Fibroblast of skin of left quadriceps (primary cell): ENCODE data around the gene NRL.

ENCODE experiments used
- DNase-seq, 2 experiments: peaks; one replicate each; pipeline ENCODE4 v3.0.0-alpha.2; 2013; ENCODE audit warnings: low read depth in 2 of 2

NRL gene

GRCh38 chr14:24098927-24099813 is 15.6 kb downstream of the NRL start:
- DNase-seq, result no peak

DNA sequence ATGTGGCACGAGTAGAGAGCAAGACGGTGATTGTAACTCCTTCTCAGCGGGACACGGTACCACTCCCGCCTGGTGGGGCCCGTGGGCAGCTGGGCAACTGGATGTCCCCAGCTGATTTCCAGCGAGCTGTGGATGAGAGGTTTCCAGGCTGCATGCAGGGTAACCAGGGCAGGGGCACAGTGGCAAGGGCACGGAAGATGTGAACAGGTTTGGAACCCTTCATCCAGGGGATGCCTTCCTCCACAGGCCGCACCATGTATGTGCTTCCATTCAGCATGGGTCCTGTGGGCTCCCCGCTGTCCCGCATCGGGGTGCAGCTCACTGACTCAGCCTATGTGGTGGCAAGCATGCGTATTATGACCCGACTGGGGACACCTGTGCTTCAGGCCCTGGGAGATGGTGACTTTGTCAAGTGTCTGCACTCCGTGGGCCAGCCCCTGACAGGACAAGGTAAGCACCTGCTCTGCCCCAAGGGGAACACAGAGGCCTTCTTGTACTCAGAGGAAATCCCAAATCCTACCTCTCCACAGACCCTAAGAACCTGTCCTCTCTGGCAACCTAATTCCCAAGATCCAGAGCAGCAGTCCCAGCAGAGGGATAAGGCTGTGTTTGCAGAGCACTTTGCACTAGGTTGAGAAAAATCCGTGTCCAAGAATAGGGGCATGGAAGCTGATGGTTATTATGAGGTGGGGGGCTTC is 16.4 kb downstream of the NRL start:
- DNase-seq, result no peak

GRCh38 chr14:24096545-24097181 is 18.1 kb downstream of the NRL start:
- no peak for DNase-seq

DNA sequence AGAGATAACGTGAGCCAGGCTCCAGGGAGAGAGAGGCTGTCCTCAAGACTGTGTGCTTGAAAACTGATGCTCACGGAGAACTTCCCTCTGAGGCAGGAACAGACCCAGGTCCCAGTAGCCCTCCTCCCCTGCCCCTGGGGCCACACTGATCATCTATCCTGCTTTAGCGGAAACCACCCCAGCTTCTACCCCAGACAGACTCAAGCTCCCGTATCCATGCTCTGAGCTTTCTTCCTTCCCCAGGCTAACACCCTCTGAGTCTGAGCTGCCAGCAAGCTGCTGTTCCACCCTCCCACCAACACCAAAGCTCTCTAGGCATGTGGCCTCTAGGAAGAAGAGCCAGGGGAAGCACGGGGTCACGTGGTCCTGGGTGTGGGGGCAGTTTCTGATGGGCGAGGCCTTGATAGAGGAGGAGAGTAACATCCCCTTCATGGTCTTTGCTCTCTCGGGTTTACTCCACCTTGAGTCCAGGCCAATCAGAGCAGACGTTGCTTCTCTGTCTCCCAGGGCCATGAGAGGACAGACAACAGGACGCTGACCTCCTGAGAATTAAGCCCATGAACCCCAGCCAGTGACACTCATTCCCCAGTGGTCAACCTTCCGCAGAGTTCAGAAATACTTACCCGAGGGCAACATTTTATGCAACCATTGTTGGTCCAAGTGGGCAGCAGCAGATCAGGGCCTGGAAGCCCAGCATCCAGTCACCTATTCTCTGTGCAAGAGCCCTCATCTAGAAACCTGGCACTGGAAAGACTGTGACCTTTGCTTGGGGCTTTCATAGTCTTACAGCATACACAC is 19.3 kb downstream of the NRL start:
- DNase-seq, result no peak

DNA sequence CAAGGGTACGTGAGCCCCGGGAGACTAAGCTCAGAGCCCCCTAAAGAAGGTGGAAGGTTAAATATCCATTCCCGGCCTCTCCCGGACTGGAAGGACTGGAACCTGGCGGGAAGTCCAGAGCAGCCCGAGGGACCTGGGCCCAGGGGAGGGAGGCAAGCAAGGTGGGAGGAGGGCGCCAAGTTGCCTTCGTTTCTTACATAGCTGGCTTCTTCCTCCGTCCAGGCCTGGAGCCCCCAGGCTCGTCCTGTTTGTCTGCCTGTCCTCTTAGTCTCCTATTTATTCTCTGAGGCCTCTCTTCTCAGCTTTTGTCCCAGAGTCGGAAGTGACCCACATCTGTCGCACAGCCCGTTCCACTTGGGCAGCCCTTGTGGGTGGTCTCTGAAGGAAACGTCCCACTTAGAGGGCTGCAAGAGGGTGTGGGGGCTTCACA is 19.9 kb downstream of the NRL start:
- DNase-seq, result no peak

- peak; percentile 94 to 95 for DNase-seq
These were observed 20.6 kb downstream of the NRL start, which contains the start of gene PCK2 for GRCh38 chr14:24093901-24094840. Gene PCK2, plus strand, starts transcription at chr14:24094311. Its CDS starts 95 bp downstream, at chr14:24094406.

DNA sequence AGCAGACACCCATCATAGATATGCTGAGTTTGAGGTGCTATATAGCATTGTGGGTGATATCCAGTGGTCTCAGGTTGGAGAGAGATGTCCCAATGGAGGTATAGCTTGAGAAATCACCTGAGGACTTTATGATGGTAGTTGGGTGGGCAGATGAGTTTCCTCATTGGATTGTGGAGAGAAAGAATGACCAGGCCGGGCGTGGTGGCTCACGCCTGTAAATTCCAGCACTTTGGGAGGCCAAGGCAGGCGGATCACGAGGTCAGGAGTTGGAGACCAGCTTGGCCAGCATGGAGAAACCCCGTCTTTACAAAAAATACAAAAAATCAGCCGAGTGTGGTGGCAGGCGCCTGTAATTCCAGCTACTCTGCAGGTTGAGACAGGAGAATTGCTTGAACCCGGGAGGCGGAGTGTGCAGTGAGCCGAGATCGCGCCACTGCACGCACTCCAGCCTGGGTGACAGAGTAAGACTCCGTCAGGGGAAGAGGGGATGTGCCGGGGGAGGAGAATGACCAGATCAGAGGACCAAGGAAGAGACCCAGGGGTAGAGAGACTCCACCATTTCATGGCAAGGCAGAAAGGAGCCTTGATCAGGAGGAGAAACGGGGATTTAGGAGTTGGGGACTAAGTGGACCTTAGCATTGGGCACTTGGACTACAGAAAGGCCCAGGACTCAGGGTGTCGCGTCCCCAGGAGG is 21.4 kb downstream of the NRL start:
- no peak for DNase-seq

GRCh38 chr14:24092505-24093206 is 22.1 kb downstream of the NRL start:
- no peak for DNase-seq

- DNase-seq, result no peak
These were observed 22.6 kb downstream of the NRL start for GRCh38 chr14:24092110-24092504.

DNA sequence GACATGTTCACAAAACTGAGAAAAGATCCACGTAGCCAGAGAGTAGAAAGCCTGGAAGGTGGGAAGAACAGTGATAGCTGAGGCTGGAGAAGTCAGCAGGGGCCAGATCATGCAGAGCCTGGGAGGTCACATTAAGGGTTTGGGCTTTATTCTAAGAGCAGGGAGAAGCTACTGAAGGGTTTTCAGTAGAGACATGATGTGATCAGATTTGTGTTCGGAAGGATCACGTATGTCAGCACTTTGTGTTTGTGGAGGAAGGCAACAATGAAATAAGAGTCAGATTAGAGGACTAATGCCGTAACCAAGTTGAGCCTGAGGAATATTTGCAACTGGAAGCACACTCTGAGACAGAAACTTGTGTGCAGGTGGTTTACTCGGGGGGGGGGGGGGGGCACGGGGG is 24.9 kb downstream of the NRL start:
- DNase-seq, result no peak

- no peak for DNase-seq
These were observed 26.7 kb downstream of the NRL start for GRCh38 chr14:24088095-24088494.

DNA sequence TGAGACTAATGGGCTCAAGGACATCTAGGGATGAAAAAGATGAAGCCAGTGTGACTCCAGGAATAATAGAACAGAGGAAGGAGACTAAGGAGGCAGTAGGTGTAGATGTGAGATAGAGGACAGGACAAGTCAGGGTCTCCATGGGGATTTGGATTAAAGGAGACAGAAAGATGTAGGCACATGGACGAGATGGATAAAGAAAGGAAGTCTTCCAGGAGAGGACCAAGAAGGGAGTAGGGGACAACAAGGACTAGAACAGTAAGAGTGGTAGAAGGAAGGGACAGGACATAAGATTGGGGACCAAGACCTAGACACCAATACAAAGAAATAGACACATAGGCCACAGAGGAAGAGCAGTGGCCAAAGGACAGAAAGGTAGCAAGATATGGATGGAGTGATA is 27.7 kb downstream of the NRL start:
- DNase-seq, result no peak

DNA sequence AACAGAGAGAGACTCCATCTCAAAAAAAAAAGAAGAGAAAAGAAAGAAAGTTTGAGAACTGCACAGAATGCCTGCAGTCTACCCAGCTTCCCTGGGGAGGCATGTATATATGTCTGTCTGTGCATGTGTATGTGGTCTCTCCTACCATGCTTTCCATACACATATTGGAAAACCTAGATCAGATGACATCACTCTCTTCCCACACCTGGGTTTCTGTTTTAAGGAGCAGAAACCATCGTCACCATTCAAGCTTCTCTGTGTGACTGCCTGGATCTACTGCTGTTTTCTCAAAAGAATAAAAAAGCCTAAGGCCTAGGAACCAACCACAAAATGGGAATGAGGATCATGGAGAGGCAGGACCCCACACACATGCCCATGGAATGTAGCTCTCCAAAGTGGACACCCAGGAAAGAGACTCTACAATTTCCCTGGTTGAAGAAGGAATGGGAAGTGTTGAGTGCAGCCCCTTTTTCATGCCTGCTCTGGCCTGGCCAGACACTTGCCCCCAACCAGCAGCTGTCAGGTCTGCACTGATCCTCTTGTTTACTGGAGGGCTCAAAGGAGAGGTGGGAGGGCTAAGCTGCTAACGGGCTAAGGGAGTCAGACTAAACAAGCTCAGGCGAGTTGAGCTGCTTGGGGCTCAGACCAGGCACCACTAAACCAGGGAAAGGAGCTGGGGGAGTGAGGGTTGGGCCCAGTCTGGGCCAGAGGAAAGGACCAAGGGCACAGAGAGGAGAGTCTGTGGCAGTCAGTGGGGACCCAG is 28.4 kb downstream of the NRL start:
- no peak for DNase-seq

- no peak for DNase-seq
These were observed 29.5 kb downstream of the NRL start for GRCh38 chr14:24085215-24085614.

GRCh38 chr14:24084440-24084839 is 30.3 kb downstream of the NRL start:
- DNase-seq, result no peak

DNA sequence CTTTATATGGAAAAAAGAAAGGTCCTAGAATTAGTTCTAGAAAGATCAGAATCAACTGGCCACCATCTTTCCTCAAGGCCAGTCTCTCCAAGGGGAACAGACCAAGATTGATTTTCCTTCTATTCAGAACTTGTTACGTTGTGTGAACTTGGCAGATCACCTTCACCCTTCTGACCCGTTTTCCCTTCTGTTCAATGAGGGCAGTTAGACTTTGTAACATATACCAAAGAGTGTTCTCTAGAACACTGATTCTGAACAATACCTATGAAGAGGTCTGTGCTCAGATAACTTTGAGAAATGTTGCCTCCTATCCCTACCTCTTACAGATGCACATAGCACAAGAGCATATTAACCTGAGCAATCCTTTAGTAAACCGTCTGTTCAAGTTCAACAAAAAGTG is 31.3 kb downstream of the NRL start:
- DNase-seq, result no peak

- no peak for DNase-seq
These were observed 32.2 kb downstream of the NRL start for GRCh38 chr14:24082411-24083080.

- DNase-seq, result no peak
These were observed 33.0 kb downstream of the NRL start for GRCh38 chr14:24081739-24082211.
